ENCODE results near the gene NAA40. TPM values are rescaled to one million over a fixed set of nuclear protein-coding genes. Genes with fewer than 3 reads are reported as not detected.

Gene NAA40
- polyA plus RNA-seq, 1 experiment, result 16.1 TPM

- ChIA-PET CTCF (interaction anchor here (0.6 to 3.8 kb wide), 11 partner anchors 9 to 150 kb away, joined by 3 to 15 read pairs (median 3); no protein-coding TSS in a partner anchor), POLR2A (interaction anchor here (0.6 to 1.0 kb wide), 2 partner anchors 64 to 353 kb away, joined by 3 to 7 read pairs; no protein-coding TSS in a partner anchor)
- DNase-seq (ENCODE audit: low read depth), result no peak
- peak; percentile 72 for TF ChIP-seq CTCF (IDR thresholded peaks at IDR 0.05; ENCODE audit: insufficient read depth, low read depth, low read length)
- H3K36me3 ChIP-seq (ENCODE audit: control insufficient read depth, insufficient read depth, low read length), result no peaks in the 10 kb centered on the region
- H3K27me3 ChIP-seq (ENCODE audit: control insufficient read depth, insufficient read depth, low read length), result peaks cover 2% of the 10 kb centered on the region; the same call in 1 of the 2 replicates
- H3K4me3 ChIP-seq (ENCODE audit: low read depth, low read length), result peak overlapping the region; percentile 57
These were observed 22.6 kb upstream of the NAA40 start for GRCh38 chr11:63915961-63916836.

- no peak for DNase-seq (ENCODE audit: low read depth)
- H3K36me3 ChIP-seq (ENCODE audit: control insufficient read depth, insufficient read depth, low read length), result no peaks in the 10 kb centered on the region
- H3K4me3 ChIP-seq (ENCODE audit: low read depth, low read length), result peak within 1 kb of the TSS; percentile 57
- no peak for TF ChIP-seq CTCF (IDR thresholded peaks at IDR 0.05; ENCODE audit: insufficient read depth, low read depth, low read length)
- ChIA-PET POLR2A (interaction anchor here (0.7 to 1.0 kb wide), 2 partner anchors 64 to 388 kb away, joined by 4 to 7 read pairs; partner anchors contain the start of gene ESRRA), CTCF (interaction anchor here (0.6 to 3.8 kb wide), 10 partner anchors 10 to 149 kb away, joined by 3 to 15 read pairs (median 4); partner anchors contain the start of gene MARK2)
- peaks cover 2% of the 10 kb centered on the region; the same call in 1 of the 2 replicates for H3K27me3 ChIP-seq (ENCODE audit: control insufficient read depth, insufficient read depth, low read length)
These were observed 21.7 kb upstream of the NAA40 start, which contains the start of gene RCOR2 for GRCh38 chr11:63916837-63917691. Gene RCOR2 (minus strand): TSS chr11:63917164. CDS start chr11:63916456, 708 bp downstream.

GRCh38 chr11:63917692-63918506 lies 20.9 kb upstream of the NAA40 start:
- ChIA-PET POLR2A (interaction anchor here (0.7 kb wide), 1 partner anchor 388 kb away, joined by 4 read pairs; the partner anchor contains the start of gene ESRRA), CTCF (interaction anchor here (0.6 to 3.8 kb wide), 8 partner anchors 11 to 150 kb away, joined by 3 to 15 read pairs (median 4); partner anchors contain the start of gene MARK2)
- Histone ChIP-seq H3K4me3 (ENCODE audit: low read depth, low read length) (peak overlapping the region; percentile 57), H3K36me3 (ENCODE audit: control insufficient read depth, insufficient read depth, low read length) (no peaks in the 10 kb centered on the region), H3K27me3 (ENCODE audit: control insufficient read depth, insufficient read depth, low read length) (peaks cover 2% of the 10 kb centered on the region; the same call in 1 of the 2 replicates)
- no peak for TF ChIP-seq CTCF (IDR thresholded peaks at IDR 0.05; ENCODE audit: insufficient read depth, low read depth, low read length)
- DNase-seq (ENCODE audit: low read depth), result no peak

GRCh38 chr11:63918507-63919191 lies 20.2 kb upstream of the NAA40 start:
- ChIA-PET POLR2A (no interaction called here), CTCF (interaction anchor here (1.1 to 2.9 kb wide), 4 partner anchors 12 to 80 kb away, joined by 3 to 15 read pairs (median 4); partner anchors contain the start of gene MARK2)
- no peaks in the 10 kb centered on the region for H3K36me3 ChIP-seq (ENCODE audit: control insufficient read depth, insufficient read depth, low read length)
- peaks cover 2% of the 10 kb centered on the region; the same call in 1 of the 2 replicates for H3K27me3 ChIP-seq (ENCODE audit: control insufficient read depth, insufficient read depth, low read length)
- H3K4me3 ChIP-seq (ENCODE audit: low read depth, low read length), result no peak overlapping the region
- TF ChIP-seq CTCF (IDR thresholded peaks at IDR 0.05; ENCODE audit: insufficient read depth, low read depth, low read length), result no peak
- DNase-seq (ENCODE audit: low read depth), result no peak

Data from BJ (cell line).